HG03432 (cell line): ENCODE measurements around the gene ARID1B.
A peak's percentile ranks its signal among the peaks of the same experiment; 100 is the strongest.

Source experiments
- ATAC-seq: cut with Tn5 transposase; IDR thresholded peaks from one replicate; pipeline ENCODE4 v1.9.1; 2021; ENCODE audit warnings: mild to moderate bottlenecking, moderate library complexity; ENCODE audit not compliant: unreplicated experiment

The ARID1B gene

GRCh38 chr6:157089851-157090250 is 312.7 kb downstream of the ARID1B start:
- ATAC-seq, result no peak

GRCh38 chr6:157090736-157091135 is 313.6 kb downstream of the ARID1B start:
- ATAC-seq, result no peak

GRCh38 chr6:157091243-157091642 is 314.1 kb downstream of the ARID1B start:
- no peak for ATAC-seq

GRCh38 chr6:157091856-157092460 is 314.8 kb downstream of the ARID1B start:
- ATAC-seq, result no peak

- no peak for ATAC-seq
Measured at GRCh38 chr6:157092736-157093135, 315.6 kb downstream of the ARID1B start.

GRCh38 chr6:157093536-157093935 is 316.4 kb downstream of the ARID1B start:
- no peak for ATAC-seq

- ATAC-seq, result peak; percentile 82
Measured at GRCh38 chr6:157094038-157094437, 316.9 kb downstream of the ARID1B start.

- no peak for ATAC-seq
Measured at GRCh38 chr6:157095084-157095483, 317.9 kb downstream of the ARID1B start.

GRCh38 chr6:157095569-157095968 is 318.4 kb downstream of the ARID1B start:
- no peak for ATAC-seq

GRCh38 chr6:157096105-157096504 is 318.9 kb downstream of the ARID1B start:
- ATAC-seq, result no peak

- no peak for ATAC-seq
Measured at GRCh38 chr6:157096522-157096921, 319.3 kb downstream of the ARID1B start.

GRCh38 chr6:157097255-157097955 is 320.2 kb downstream of the ARID1B start:
- ATAC-seq, result no peak

- no peak for ATAC-seq
Measured at GRCh38 chr6:157098999-157099398, 321.8 kb downstream of the ARID1B start.

GRCh38 chr6:157099912-157100593 is 322.9 kb downstream of the ARID1B start:
- ATAC-seq, result peak; percentile 100

GRCh38 chr6:157101166-157101565 is 324.0 kb downstream of the ARID1B start:
- ATAC-seq, result no peak

- no peak for ATAC-seq
Measured at GRCh38 chr6:157104803-157105202, 327.6 kb downstream of the ARID1B start.

GRCh38 chr6:157106487-157106886 is 329.3 kb downstream of the ARID1B start:
- no peak for ATAC-seq

- no peak for ATAC-seq
Measured at GRCh38 chr6:157107571-157107914, 330.4 kb downstream of the ARID1B start.

GRCh38 chr6:157107915-157108651 is 330.9 kb downstream of the ARID1B start:
- no peak for ATAC-seq

- no peak for ATAC-seq
Measured at GRCh38 chr6:157108923-157109322, 331.7 kb downstream of the ARID1B start.

- no peak for ATAC-seq
Measured at GRCh38 chr6:157110607-157111006, 333.4 kb downstream of the ARID1B start.

- ATAC-seq, result no peak
Measured at GRCh38 chr6:157113389-157113788, 336.2 kb downstream of the ARID1B start.
